ENCODE measurements around the gene COMMD10.

Gene COMMD10

DNA sequence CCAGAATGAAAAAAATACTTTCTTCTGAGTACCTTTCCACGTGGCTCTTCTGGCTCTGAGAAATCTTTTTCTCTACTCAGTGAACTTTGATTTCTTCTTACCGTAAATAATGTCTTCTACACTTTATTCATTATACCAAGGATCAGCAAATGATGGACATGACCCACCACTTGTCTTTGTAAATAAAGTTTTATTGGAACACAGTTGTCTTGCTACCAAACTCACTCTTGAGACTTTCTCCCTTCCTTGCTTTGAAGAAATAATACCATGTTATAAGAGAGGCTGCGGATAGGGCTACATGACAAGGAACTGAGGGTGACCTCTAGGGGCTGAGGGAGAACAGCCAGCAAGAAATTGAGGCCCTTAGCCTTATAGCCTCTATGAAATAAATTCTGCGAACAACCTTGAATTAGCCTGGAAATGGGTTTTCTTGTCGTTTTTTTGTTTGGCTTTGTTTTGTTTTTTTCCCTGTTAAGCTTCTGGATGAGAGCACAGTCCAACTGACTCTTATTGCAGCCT, 212.5 kb downstream of the COMMD10 start:
- DNase-seq: no peak

- DNase-seq: no peak
Observed at GRCh38 chr5:116299746-116300640, 215.2 kb downstream of the COMMD10 start.

- DNase-seq: no peak
Observed at GRCh38 chr5:116301110-116301509, 216.3 kb downstream of the COMMD10 start.

DNA sequence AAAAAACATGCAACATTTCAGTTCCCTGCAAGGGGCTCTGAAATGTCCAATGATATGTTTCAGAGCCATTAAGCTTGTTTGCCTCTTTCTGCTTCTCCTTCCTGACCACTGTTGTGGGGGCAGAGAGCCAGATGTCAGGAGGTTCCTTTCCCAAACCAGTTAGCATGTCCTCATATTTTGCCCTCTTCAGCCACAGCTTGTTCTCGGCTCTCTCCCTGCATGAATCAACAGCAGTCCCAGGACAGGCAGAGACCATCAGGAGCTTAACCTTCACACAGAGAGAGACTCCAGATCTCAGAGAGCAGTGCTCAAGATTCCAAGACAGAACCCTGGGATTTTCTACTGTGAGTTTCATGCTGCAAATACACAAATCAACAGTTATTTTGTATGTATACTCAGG, 218.5 kb downstream of the COMMD10 start:
- DNase-seq: no peak

DNA sequence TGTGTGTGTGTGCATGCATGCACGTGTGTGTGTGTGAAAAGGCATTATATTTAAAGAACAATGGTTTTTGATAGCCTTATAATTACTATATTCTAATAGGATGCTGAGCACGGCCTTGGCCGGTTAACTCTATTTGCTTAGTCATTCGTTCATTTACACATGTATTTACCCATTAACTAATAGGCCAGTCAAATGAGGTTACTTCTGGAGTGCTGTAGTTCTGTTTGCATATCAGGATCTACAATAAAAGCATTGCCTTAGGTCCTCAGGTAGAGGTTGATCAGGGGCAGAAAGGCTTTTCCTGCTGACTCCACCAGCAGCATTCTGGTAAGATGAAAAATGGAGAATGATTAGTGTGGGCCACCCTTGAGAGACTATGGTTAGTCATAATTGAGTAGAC, 219.0 kb downstream of the COMMD10 start:
- DNase-seq: no peak

- no peak for DNase-seq
Observed at GRCh38 chr5:116305899-116306298, 221.1 kb downstream of the COMMD10 start.

DNA sequence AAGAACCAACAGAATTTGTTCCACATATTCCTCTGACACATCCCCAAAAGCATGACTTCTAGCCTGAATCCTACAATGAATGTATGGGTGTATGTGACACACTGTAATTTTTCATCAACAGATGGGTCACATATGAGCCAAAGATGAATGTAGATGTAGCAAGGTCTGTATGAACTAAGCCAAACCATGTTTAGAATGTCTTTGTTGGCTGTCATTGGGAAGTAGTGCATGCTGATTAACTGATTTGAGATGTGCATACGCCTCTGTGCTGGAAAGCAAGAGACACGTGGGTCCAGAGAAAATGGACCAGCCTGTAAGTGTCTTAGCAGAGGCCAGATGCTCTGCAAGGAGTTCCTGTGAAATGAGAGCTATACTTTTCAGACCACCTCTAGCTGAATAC, 222.0 kb downstream of the COMMD10 start:
- no peak for DNase-seq

GRCh38 chr5:116308391-116308790, 223.6 kb downstream of the COMMD10 start:
- no peak for DNase-seq

- DNase-seq: no peak
Observed at GRCh38 chr5:116313366-116313765, 228.5 kb downstream of the COMMD10 start.

DNA sequence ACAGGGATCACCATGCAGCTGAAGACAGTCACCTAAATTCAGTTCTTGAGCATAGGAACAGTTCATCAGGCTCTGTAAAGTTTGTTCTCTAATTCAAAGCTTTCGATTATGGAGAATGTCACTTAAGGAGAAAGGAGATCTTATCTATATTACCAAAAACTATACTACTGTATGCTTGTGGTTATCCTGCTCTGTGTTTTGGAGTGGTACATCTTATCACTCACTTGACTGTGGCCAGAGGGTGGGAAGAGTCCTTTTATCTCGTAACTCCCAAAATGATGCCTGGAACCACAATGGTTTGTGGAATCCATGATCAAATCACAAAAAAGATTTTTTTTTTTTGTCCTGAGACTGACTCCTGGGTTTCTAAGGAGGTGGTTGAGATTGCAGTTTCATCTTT, 230.7 kb downstream of the COMMD10 start:
- DNase-seq: no peak

DNA sequence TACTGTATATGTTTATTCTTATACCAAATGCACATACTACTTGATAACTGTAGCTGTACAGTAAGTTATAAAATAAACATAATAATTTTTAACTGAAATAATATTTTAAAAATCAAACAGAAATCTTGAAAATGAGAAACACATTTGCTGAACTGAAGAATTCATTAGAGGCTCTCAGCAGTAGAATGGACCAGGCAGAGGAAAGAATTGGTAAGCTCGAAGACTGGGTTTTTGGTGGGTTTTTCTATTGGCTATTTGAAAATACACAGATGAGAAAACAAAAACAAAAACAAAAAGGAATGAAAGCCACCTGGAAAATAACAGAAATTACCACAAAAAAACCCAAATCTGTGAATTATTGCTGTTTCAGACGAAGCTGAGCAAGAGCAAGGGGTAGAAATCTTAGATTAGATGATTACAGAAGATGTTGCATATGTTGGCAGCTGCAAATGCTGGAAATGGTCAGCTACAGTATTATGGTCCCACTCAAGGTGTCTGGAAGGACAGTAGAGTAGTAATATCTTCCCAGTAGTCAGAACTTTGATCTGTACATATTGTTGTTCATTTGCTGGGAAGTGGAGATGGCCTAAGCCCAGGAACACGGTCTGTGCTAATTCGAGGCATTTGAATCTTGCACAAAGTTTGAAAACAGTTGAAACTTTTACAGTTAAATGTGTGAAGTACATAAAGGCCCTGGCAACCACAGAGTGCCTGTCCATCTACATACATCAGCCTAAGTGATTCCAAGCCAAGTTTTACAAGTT, 233.4 kb downstream of the COMMD10 start:
- no peak for DNase-seq

DNA sequence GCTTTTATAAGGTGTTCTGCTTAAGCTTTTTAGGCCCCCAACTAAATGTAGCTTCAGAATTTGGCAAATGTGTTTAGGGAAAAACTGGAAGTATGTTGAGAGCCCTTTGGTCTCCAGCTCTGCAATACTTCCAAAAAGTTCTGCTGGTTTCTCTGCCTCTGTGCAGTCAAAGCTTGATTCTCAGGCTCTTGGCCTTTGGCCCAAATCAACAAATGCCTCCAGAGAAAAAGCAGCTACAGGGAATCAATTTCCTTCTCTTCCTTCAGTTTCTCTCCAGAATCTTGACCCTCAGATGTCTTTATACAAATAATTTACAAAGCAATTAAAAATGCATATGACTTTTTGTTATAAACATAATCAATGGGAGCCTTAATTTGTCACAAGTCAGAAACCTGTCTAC, 235.7 kb downstream of the COMMD10 start:
- DNase-seq: no peak

GRCh38 chr5:116329503-116329902, 244.7 kb downstream of the COMMD10 start:
- DNase-seq: no peak

DNA sequence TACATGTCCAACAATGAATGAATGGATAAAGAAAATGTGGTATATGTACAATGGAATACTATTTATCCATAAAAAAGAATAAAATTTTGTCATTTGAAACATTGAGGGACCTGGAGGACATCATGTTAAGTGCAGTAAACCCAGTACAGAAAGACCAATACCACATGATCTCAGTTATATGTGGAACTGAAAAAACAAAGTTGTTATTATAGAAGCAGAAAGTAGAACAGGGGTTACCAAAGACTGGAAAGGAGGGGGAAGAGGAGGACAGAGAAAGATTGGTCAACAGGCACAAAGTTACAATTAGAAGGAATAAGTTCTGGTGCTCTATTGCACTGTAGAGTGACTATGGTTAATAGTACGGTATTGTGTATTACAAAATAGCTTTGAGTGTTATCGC, 256.0 kb downstream of the COMMD10 start:
- no peak for DNase-seq
